Lower leg skin (tissue), 4 donors: ENCODE data around the gene COG8. TPM values are rescaled to one million over a fixed set of nuclear protein-coding genes. Genes with fewer than 3 reads are reported as not detected.

Source experiments
- DNase-seq, 2 donors: peaks; one replicate each; pipeline ENCODE4 v3.0.0-alpha.2; 2019; ENCODE audit warnings: low spot score in 2 of 2
- H3K4me3 ChIP-seq: fragments of 200-600 bp; sonication (generic); 2 replicates; pipeline ENCODE4 v1.5.1; 2017; ENCODE audit warnings: mild to moderate bottlenecking, low read depth; ENCODE audit not compliant: poor library complexity, severe bottlenecking
- CTCF ChIP-seq, 3 donors: fragments of 450-650 bp; IDR thresholded peaks; one replicate each; pipeline ENCODE4 v1.5.1; 2016; ENCODE audit warnings: antibody characterized with exemption in 3 of 3, mild to moderate bottlenecking in 3 of 3, moderate library complexity in 2 of 3
- POLR2A ChIP-seq, 2 donors: fragments of 450-650 bp; IDR thresholded peaks; one replicate each; pipeline ENCODE4 v1.6.1; 2016 to 2017; ENCODE audit warnings: antibody characterized with exemption in 2 of 2, mild to moderate bottlenecking in 1 of 2, moderate library complexity in 1 of 2
- WGBS, 2 donors: methylation state at CpG; one replicate each; pipeline ENCODE4 v1.1.5; 2018; 5-methylcytosine and 5-hydroxymethylcytosine counted together
- intact Hi-C: fragments of 100-400 bp; cut with DNase I; formaldehyde crosslinking; loops from one replicate; pipeline ENCODE4 v1.15.0; 2023; ENCODE audit warnings: low total_unique reads
- total RNA-seq, 4 donors: library from RNA; depleted of rRNA; stranded (reverse); fragments of >200 nt; gene quantifications; one replicate each; pipeline ENCODE4 v1.1.0, GENCODE V29; 2016

Gene COG8
- total RNA-seq, 4 donors from 2014 or later = 40.8 to 57.8 (median 47.6) TPM

- 11 to 33% methylated on average over 18 to 56 of the region's 70 CpGs for WGBS, 2 donors
- intact Hi-C loops = no loop called here
- H3K4me3 ChIP-seq = peak within 1 kb of the TSS; percentile 74
- TF ChIP-seq CTCF (IDR thresholded peaks at IDR 0.05) = no peak
- peak in 1 of 2 donors; percentile 20 for TF ChIP-seq POLR2A (IDR thresholded peaks at IDR 0.05)
- DNase-seq = peak; percentile 95 to 99
Measured at GRCh38 chr16:69310653-69311532, 28.5 kb downstream of the COG8 start, which contains the start of gene VPS4A. TSS of gene VPS4A (plus strand) at chr16:69311350. CDS start at chr16:69311512, 162 bp downstream.

- 75 to 80% methylated on average over 12 of the region's 12 CpGs for WGBS, 2 donors
- H3K4me3 ChIP-seq = no peak overlapping the region
- intact Hi-C loops = no loop called here
- peak in 1 of 2 donors; percentile 86 for DNase-seq
- TF ChIP-seq CTCF (IDR thresholded peaks at IDR 0.05) (no peak), POLR2A (IDR thresholded peaks at IDR 0.05) (no peak)
Measured at GRCh38 chr16:69309316-69309715, 30.0 kb downstream of the COG8 start.

- no peak for DNase-seq
- no peak overlapping the region for H3K4me3 ChIP-seq
- TF ChIP-seq CTCF (IDR thresholded peaks at IDR 0.05) = no peak
- TF ChIP-seq POLR2A (IDR thresholded peaks at IDR 0.05) = no peak
- intact Hi-C loops = no loop called here
- 87 to 94% methylated on average over 2 of the region's 2 CpGs for WGBS, 2 donors
Measured at GRCh38 chr16:69307856-69308255, 31.5 kb downstream of the COG8 start.

GRCh38 chr16:69307091-69307490, 32.3 kb downstream of the COG8 start:
- TF ChIP-seq POLR2A (IDR thresholded peaks at IDR 0.05) (no peak), CTCF (IDR thresholded peaks at IDR 0.05) (no peak)
- no peak overlapping the region for H3K4me3 ChIP-seq
- intact Hi-C loops = no loop called here
- no peak for DNase-seq
- 48 to 50% methylated on average over 1 of the region's 1 CpG for WGBS, 2 donors

- intact Hi-C loops = no loop called here
Measured at GRCh38 chr16:69306031-69306430, 33.3 kb downstream of the COG8 start.

More at GRCh38 chr16:69306031-69306430, 33.3 kb downstream of the COG8 start:
- WGBS, 2 donors = 60 to 69% methylated on average over 1 of the region's 1 CpG
- no peak for DNase-seq
- H3K4me3 ChIP-seq = no peak overlapping the region
- no peak for TF ChIP-seq POLR2A (IDR thresholded peaks at IDR 0.05)
- no peak for TF ChIP-seq CTCF (IDR thresholded peaks at IDR 0.05)
